Mesenteric fat pad (tissue), 1 donor: Measurements from ENCODE around the gene BCHE. TPM values are rescaled to one million over a fixed set of nuclear protein-coding genes. Genes with fewer than 3 reads are reported as not detected.

Source experiments
- DNase-seq: peaks from one replicate; pipeline ENCODE4 v3.0.0-alpha.2; 2020; ENCODE audit warnings: low spot score
- total RNA-seq: library from RNA; stranded (reverse); fragmentation: NEBNext Ultra II Directional; extraction: Animal tissue kit (Norgen Biotek cat#: 25700); gene quantifications from one replicate; pipeline ENCODE4 v1.2.1, GENCODE V29; 2021
- donor health status: DM: yes; HTN: yes; CAD: no.

The BCHE gene
- total RNA-seq, 1 donor from 2014 or later = 4.1 TPM

GRCh38 chr3:165753560-165753959 is 83.7 kb downstream of the BCHE start:
- no peak for DNase-seq

DNA sequence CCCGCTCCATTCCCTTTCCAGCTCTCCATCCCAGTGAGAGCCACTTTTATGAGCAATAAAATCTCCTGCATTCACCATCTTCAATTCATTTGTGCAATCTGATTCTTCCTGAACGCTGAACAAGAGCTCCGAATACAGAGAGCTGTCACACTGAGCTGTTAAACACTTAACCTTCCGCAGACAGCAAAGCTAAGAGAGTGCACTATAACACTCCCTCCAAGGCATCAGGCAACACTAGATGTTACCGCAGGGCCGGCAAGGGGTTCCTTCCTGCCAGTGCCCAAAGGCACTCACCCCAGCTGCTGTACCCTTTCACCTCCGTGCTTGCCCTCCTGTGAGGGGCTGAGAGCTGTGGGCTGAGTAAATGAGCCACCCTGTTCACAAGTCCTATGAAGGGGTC is 85.6 kb downstream of the BCHE start:
- no peak for DNase-seq

DNA sequence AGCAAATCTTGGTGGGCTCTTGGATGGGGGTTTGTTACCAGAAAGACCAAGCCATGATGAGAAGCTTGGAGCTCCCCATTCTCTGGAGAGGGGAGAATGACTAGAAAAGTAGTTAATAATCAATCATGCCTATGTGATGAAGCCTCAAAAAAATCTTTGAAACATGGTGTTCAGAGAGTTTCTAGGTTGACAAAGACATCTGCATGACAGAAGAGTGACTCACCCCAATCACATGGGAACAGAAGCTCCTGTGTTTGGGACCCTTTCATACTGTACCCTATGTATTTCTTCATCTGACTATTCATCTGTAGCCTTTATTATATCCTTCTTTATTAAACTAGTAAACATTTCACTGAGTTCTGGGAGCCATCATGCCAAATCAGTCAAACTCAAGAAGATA is 87.4 kb downstream of the BCHE start:
- DNase-seq = no peak

DNA sequence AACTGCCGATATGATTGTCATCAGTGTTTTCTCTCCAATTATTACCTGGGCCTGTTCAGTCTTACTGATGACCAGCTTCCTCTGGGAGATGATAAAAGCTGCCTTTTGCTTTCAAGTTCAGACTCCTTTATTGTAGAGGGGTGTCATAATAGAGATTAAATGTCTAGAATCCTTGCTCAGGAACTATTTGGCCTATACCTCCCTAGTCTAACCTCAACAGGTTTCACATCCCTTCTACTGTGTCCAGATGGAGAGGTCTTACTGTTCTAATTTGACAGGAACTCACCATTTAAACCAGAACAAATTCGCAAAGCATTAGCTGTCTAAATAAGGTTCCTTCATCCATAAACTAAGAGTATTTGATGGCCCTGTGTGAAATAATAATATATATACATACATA is 88.0 kb downstream of the BCHE start:
- no peak for DNase-seq

- no peak for DNase-seq
Observed at GRCh38 chr3:165748094-165748493, 89.1 kb downstream of the BCHE start.

- no peak for DNase-seq
Observed at GRCh38 chr3:165746874-165747273, 90.3 kb downstream of the BCHE start.

DNA sequence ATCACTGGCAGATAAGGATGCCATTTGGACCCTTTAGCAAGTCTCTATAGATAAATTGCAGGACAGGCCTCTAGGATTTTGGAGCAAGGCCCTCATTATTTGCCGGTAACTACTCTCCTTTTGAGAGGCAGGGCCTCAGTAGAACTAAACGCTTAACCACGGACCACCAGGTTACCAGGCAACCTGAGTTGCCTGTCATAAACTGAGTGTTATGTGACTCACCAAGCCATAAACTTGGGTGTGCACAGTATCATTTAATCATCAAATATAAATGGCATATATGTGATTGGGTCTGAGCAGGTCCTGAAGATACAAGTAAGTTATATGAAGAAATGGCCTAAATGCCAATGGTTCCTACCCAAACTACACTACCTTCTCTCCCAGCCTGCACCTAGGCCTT is 93.2 kb downstream of the BCHE start:
- no peak for DNase-seq

DNA sequence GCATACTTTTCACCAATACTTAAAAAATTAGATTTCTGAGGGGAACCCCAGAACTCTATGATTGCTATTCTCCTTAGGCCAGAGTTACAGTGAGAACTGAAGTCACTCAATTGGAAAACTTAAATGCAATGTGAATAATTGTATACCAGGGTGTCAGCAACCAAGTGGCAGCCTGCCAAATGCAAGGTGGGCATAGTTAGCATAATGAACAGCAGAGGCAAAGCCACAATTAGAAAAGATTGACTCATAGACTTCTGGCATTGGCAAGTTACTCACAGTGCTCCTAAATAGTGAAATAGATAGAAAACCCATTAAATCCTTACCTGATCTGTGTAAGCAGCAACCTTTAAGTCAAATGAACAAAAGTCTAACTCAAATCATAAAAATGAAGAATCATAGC is 94.9 kb downstream of the BCHE start:
- DNase-seq = no peak

DNA sequence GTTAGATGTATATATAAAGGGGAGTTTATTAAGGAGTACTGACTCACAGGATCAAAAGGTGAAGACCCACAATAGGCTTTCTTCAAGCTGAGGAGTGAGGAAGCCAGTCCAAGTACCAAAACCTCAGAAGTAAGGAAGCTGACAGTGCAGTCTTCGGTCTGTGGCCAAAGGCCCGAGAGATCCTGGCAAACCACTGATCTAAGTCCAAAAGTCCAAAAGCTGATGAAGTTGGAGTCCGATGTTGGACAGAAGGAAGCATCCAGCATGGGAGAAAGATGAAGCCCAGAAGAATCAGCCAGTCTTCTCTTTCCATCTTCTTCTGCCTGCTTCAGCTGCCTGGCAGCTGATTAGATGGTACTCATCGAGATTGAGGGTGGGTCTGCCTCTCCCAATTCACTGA is 107.5 kb downstream of the BCHE start:
- DNase-seq = no peak

DNA sequence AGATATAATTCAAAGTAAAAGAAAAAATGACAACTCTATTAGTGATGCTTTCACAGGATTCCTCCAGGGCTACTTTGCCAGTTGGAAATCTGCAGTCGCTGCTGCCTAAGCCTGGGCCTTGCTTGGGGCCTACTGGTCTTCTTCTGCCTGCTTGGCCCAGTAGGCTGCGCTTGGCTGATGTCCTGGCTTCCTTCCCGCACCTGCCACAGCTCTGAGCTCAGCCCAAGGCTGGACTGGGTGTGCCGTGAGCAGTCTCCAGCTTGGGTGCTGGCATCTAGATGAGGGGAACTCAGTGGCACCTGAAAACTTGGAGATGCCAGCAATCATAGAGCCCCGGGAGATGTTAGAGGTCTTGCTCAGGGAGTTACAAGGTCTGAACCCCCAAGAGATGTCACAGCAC is 108.3 kb downstream of the BCHE start:
- no peak for DNase-seq

GRCh38 chr3:165725296-165725695 is 111.9 kb downstream of the BCHE start:
- no peak for DNase-seq
